ENCODE results near the gene CEP170B. TPM values are rescaled to one million over a fixed set of nuclear protein-coding genes. Genes with fewer than 3 reads are reported as not detected.

Gene CEP170B
- polyA plus RNA-seq, 1 experiment = 4.2 TPM

GRCh38 chr14:104868811-104869572, 3.9 kb downstream of the CEP170B start:
- TF ChIP-seq CTCF (IDR thresholded peaks at IDR 0.05; ENCODE audit: low read depth, low read length) = no peak
- peaks cover 7% of the 10 kb centered on the region for H3K27me3 ChIP-seq (ENCODE audit: control insufficient read depth, insufficient read depth, low read length)
- POLR2A ChIA-PET = no interaction called here
- H3K9me3 ChIP-seq (ENCODE audit: control insufficient read depth, insufficient read depth, low read length) = no peaks in the 10 kb centered on the region; the same call in 1 of the 2 replicates
- no peak overlapping the region for H3K27ac ChIP-seq (ENCODE audit: low read depth, low read length)
- CTCF ChIA-PET = interaction anchor here (1.2 kb wide), 1 partner anchor 43 kb away, joined by 4 read pairs; no protein-coding TSS in a partner anchor
- no peak overlapping the region for H3K4me3 ChIP-seq (ENCODE audit: low read depth, low read length)
- no peak for DNase-seq (ENCODE audit: low read depth, low spot score)

DNA sequence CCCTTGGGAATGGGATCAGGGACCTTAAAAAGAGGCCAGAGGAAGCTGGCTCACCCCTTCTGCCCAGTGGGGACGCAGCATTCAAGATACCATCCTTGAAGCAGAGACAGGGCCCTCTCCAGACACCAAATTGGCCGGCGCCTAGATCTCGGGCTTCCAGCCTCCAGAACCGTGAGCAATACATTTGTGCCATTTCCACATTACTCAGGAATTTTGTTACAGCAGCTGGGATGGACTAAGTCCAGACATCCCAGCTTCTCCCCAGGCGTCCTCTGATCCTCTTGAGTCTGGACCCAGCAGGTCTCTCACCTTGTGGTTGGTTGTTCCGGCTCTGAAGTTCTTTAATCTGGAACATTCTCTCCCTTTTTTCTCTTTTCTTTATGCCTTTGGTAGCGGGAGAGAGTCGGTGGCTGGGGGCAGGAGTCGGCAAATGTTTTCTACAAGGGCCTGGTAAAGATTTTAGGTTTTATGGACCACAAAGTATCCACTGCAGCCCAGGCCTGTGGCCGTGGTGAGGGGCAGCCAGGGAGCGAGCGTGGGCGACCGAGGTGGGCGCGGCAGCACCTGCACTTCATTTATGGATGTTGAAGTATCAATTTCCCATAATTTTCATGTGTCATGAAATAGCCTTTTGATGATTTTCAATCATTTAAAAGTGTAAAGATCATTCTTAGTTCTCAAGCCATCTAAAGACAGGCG, 4.8 kb downstream of the CEP170B start:
- TF ChIP-seq CTCF (IDR thresholded peaks at IDR 0.05; ENCODE audit: low read depth, low read length) = no peak
- CTCF ChIA-PET = interaction anchor here (0.6 to 1.2 kb wide), 3 partner anchors 44 to 215 kb away, joined by 3 to 4 read pairs (median 3); no protein-coding TSS in a partner anchor
- DNase-seq (ENCODE audit: low read depth, low spot score) = no peak

GRCh38 chr14:104870368-104871144, 5.5 kb downstream of the CEP170B start:
- Histone ChIP-seq H3K9me3 (ENCODE audit: control insufficient read depth, insufficient read depth, low read length) (peaks cover under 1% of the 10 kb centered on the region; the same call in 1 of the 2 replicates), H3K27me3 (ENCODE audit: control insufficient read depth, insufficient read depth, low read length) (no peaks in the 10 kb centered on the region), H3K4me3 (ENCODE audit: low read depth, low read length) (no peak overlapping the region), H3K27ac (ENCODE audit: low read depth, low read length) (no peak overlapping the region)
- CTCF ChIA-PET = interaction anchor here (0.7 kb wide), 2 partner anchors 101 to 102 kb away, joined by 3 to 4 read pairs; no protein-coding TSS in a partner anchor
- no peak for DNase-seq (ENCODE audit: low read depth, low spot score)
- POLR2A ChIA-PET = no interaction called here
- TF ChIP-seq CTCF (IDR thresholded peaks at IDR 0.05; ENCODE audit: low read depth, low read length) = peak; percentile 25; the same call in 1 of the 2 replicates

More for the DNA sequence above, 4.8 kb downstream of the CEP170B start:
- Histone ChIP-seq H3K4me3 (ENCODE audit: low read depth, low read length) (no peak overlapping the region), H3K9me3 (ENCODE audit: control insufficient read depth, insufficient read depth, low read length) (no peaks in the 10 kb centered on the region; the same call in 1 of the 2 replicates), H3K27me3 (ENCODE audit: control insufficient read depth, insufficient read depth, low read length) (no peaks in the 10 kb centered on the region), H3K27ac (ENCODE audit: low read depth, low read length) (no peak overlapping the region)
- POLR2A ChIA-PET = no interaction called here

DNA sequence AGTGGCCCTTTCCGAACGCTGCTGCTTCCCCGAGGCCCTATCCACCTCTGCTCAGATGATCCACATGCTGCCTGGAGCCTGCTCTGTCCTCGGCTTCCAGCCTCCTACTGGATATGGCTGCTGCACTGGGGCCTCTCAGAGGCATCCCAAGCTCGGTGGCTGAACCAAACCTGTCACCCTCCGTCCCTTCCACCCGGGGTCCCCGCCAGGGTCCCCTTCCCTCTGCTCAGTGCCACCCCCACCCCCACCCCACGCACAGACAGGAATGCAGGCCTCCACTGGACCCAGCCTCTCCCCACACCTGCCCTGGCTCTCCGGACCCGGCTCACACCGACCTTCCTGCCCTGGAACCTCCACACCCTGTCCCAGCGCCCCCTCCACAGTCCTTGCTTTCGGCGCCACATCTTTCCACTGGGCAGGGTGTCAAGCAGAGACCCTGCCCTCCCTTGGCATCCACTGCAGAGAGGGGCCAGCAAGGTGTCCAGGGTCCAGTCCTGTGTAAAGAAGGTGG, 6.1 kb downstream of the CEP170B start:
- no peak for TF ChIP-seq CTCF (IDR thresholded peaks at IDR 0.05; ENCODE audit: low read depth, low read length)
- Histone ChIP-seq H3K27ac (ENCODE audit: low read depth, low read length) (no peak overlapping the region), H3K9me3 (ENCODE audit: control insufficient read depth, insufficient read depth, low read length) (peaks cover 7% of the 10 kb centered on the region; the same call in 1 of the 2 replicates), H3K27me3 (ENCODE audit: control insufficient read depth, insufficient read depth, low read length) (no peaks in the 10 kb centered on the region), H3K4me3 (ENCODE audit: low read depth, low read length) (no peak overlapping the region)
- ChIA-PET POLR2A (no interaction called here), CTCF (interaction anchor here (0.7 kb wide), 1 partner anchor 102 kb away, joined by 4 read pairs; no protein-coding TSS in a partner anchor)
- no peak for DNase-seq (ENCODE audit: low read depth, low spot score)
